ENCODE data around the gene TMEM215. TPM values are rescaled to one million over a fixed set of nuclear protein-coding genes. Genes with fewer than 3 reads are reported as not detected.

TMEM215 gene
- total and polyA plus RNA-seq, 2 donors (not counting 3 experiments of a cell fraction or from before 2014, with no cell fraction given): not detected

DNA sequence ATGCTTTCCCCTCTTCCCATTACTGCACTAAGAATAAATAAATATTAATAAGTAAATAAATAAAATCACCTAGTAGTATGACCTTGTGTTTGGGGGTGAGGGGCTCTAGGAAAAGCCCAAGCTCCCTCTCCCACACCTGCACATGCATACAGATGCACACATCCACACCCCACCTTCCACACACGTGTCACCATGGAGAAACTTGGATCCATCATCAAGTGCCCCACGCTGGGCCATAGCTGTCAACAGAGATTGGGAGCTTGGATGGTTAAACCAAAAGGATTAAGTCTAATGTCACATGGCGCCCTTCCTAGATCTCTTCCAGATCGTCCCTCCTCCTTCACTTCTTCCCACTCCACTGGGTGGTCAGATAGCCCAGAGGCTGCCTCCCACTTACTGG is 37.0 kb downstream of the TMEM215 start:
- Histone ChIP-seq H3K79me2 (ENCODE audit: control insufficient read depth, insufficient read depth, low read length) (no peaks in the 10 kb centered on the region), H3K9ac (replicated peaks; ENCODE audit: extremely low read depth, insufficient read depth, low read length) (no peak overlapping the region), H3K4me2 (ENCODE audit: insufficient read depth, low read length) (no peak overlapping the region), H3K27ac (ENCODE audit: insufficient read depth, low read depth, low read length) (no peak overlapping the region), H4K20me1 (replicated peaks; ENCODE audit: control insufficient read depth, extremely low read depth, insufficient read depth, low read length) (no peaks in the 10 kb centered on the region), H3K4me3 (replicated peaks in 1 of 3; ENCODE audit: insufficient read depth in 1 of 3, low read depth in 1 of 3, low read length in 3 of 3) (no peak overlapping the region), H3K36me3 (ENCODE audit: control insufficient read depth in 2 of 2, extremely low read depth in 1 of 2, insufficient read depth in 2 of 2, low read length in 2 of 2) (no peaks in the 10 kb centered on the region), H3K27me3 (ENCODE audit: control insufficient read depth in 2 of 2, insufficient read depth in 2 of 2, low read length in 2 of 2) (peaks cover 0 to 3% of the 10 kb centered on the region in 2 experiments), H3K9me1 (replicated peaks; ENCODE audit: control insufficient read depth, extremely low read depth, insufficient read depth, low read length) (no peaks in the 10 kb centered on the region), H3K4me1 (ENCODE audit: control insufficient read depth, extremely low read depth, insufficient read depth, low read length) (no peaks in the 10 kb centered on the region), H2AFZ (ENCODE audit: low read depth, low read length) (no peak overlapping the region), H3K9me3 (replicated peaks; ENCODE audit: control insufficient read depth, insufficient read depth, low read length) (no peaks in the 10 kb centered on the region)
- BruUV-seq (replicated peaks): no TSS peak
- ChIA-PET CTCF (no interaction called here), POLR2A (no interaction called here)
- DNase-seq (ENCODE audit: low read depth, low spot score): no peak
- TF ChIP-seq POLR2AphosphoS5 (IDR thresholded peaks at IDR 0.05; ENCODE audit: insufficient read depth, low read depth, low read length) (no peak), MAX (IDR thresholded peaks at IDR 0.05; ENCODE audit: insufficient read depth, insufficient read length) (no peak), EZH2 (IDR thresholded peaks at IDR 0.05; ENCODE audit: borderline replicate concordance, low read depth, low read length, severe bottlenecking) (no peak), MYC (IDR thresholded peaks at IDR 0.05; ENCODE audit: low read depth, low read length) (no peak), CTCF (IDR thresholded peaks at IDR 0.05; ENCODE audit: extremely low read depth in 1 of 2, insufficient read depth in 1 of 2, low read depth in 1 of 2, low read length in 2 of 2) (no peak), GATA2 (IDR thresholded peaks at IDR 0.05; ENCODE audit: insufficient read depth, insufficient read length, low read depth, low read length) (no peak), FOS (IDR thresholded peaks at IDR 0.05; ENCODE audit: borderline replicate concordance, insufficient read depth, low read length) (no peak), JUN (IDR thresholded peaks at IDR 0.05; ENCODE audit: borderline replicate concordance, insufficient read depth, insufficient read length, low read depth) (no peak), POLR2A (IDR thresholded peaks at IDR 0.05; ENCODE audit: low read depth, low read length) (no peak)
- dilution Hi-C loops (cut with MboI; ENCODE audit: extremely low pct_ligation_motif_present, low sequenced_read_pairs): no loop called here
- FAIRE-seq: no peak
- intact Hi-C loops (cut with micrococcal nuclease): no loop called here

All from endothelial cell of umbilical vein (primary cell).